Osteoblast (primary cell): ENCODE measurements around the gene TUNAR. TPM values are rescaled to one million over a fixed set of nuclear protein-coding genes. Genes with fewer than 3 reads are reported as not detected.

ENCODE experiments used
- DNase-seq: peaks from one replicate; pipeline ENCODE4 v3.0.0; 2011; ENCODE audit warnings: low spot score, mixed read lengths; ENCODE audit not compliant: insufficient read length; ENCODE audit errors: missing footprints
- H2AFZ ChIP-seq: 2 replicates; pipeline ENCODE4 v1.6.0; 2011; ENCODE audit warnings: mild to moderate bottlenecking, low read length
- H3K27ac ChIP-seq: 2 replicates; pipeline ENCODE4 v1.5.1; 2011; ENCODE audit warnings: mild to moderate bottlenecking, low read depth, low read length, moderate library complexity
- H3K27me3 ChIP-seq: 2 replicates; pipeline ENCODE4 v1.6.0; 2012; ENCODE audit warnings: mild to moderate bottlenecking, control low read depth, inconsistent platforms, low read length, moderate library complexity; ENCODE audit not compliant: insufficient read depth
- H3K36me3 ChIP-seq: 2 replicates; pipeline ENCODE4 v1.5.1; 2011; ENCODE audit warnings: mild to moderate bottlenecking, low read length, control low read depth, moderate library complexity; ENCODE audit not compliant: insufficient read depth
- H3K4me1 ChIP-seq: 2 replicates; pipeline ENCODE4 v1.5.1; 2011; ENCODE audit warnings: mild to moderate bottlenecking, low read length, control low read depth, moderate library complexity; ENCODE audit not compliant: insufficient read depth
- H3K4me2 ChIP-seq: 2 replicates; pipeline ENCODE4 v1.6.0; 2011; ENCODE audit warnings: mild to moderate bottlenecking, low read length; ENCODE audit not compliant: insufficient read depth
- H3K4me3 ChIP-seq: fragments of 200-600 bp; sonication (generic); 3 replicates; pipeline ENCODE4 v1.5.1; 2012; ENCODE audit warnings: mild to moderate bottlenecking, low read length, inconsistent platforms; ENCODE audit not compliant: insufficient read depth
- H3K79me2 ChIP-seq: 2 replicates; pipeline ENCODE4 v1.6.0; 2012; ENCODE audit warnings: mild to moderate bottlenecking, low read length, control low read depth, inconsistent platforms; ENCODE audit not compliant: insufficient read depth
- H3K9me3 ChIP-seq: 2 replicates; pipeline ENCODE4 v1.5.1; 2011; ENCODE audit warnings: low read depth, low read length, control low read depth
- H4K20me1 ChIP-seq: 2 replicates; pipeline ENCODE4 v1.6.0; 2012; ENCODE audit warnings: mild to moderate bottlenecking, low read length, control low read depth; ENCODE audit not compliant: insufficient read depth
- CTCF ChIP-seq: IDR thresholded peaks from 2 replicates; pipeline ENCODE4 v1.5.1; 2011; ENCODE audit warnings: mild to moderate bottlenecking, low read depth, low read length, moderate library complexity; ENCODE audit errors: extremely low read depth
- total RNA-seq: library from RNA; depleted of rRNA; stranded (reverse); fragments of >200 nt; gene quantifications from 2 replicates; pipeline ENCODE4 v1.2.3, GENCODE V29; 2012

TUNAR gene
- total RNA-seq, 1 donor: not detected

GRCh38 chr14:95903616-95904107 is 27.0 kb downstream of the TUNAR start:
- H3K9me3 ChIP-seq: no peaks in the 10 kb centered on the region
- H3K4me3 ChIP-seq: no peak overlapping the region
- peaks cover 6% of the 10 kb centered on the region for H3K27me3 ChIP-seq
- no peak overlapping the region for H3K4me2 ChIP-seq
- H3K79me2 ChIP-seq: no peaks in the 10 kb centered on the region
- TF ChIP-seq CTCF: no peak
- no peak overlapping the region for H2AFZ ChIP-seq
- no peaks in the 10 kb centered on the region for H3K4me1 ChIP-seq
- H3K36me3 ChIP-seq: no peaks in the 10 kb centered on the region
- H4K20me1 ChIP-seq: no peaks in the 10 kb centered on the region
- H3K27ac ChIP-seq: no peak overlapping the region
- no peak for DNase-seq

GRCh38 chr14:95906591-95906990 is 30.0 kb downstream of the TUNAR start:
- H3K79me2 ChIP-seq: no peaks in the 10 kb centered on the region
- H4K20me1 ChIP-seq: no peaks in the 10 kb centered on the region
- no peaks in the 10 kb centered on the region for H3K36me3 ChIP-seq
- DNase-seq: no peak
- no peak overlapping the region for H3K27ac ChIP-seq
- H2AFZ ChIP-seq: no peak overlapping the region
- no peaks in the 10 kb centered on the region for H3K9me3 ChIP-seq
- H3K27me3 ChIP-seq: peaks cover 6% of the 10 kb centered on the region
- H3K4me1 ChIP-seq: no peaks in the 10 kb centered on the region
- TF ChIP-seq CTCF: no peak
- H3K4me2 ChIP-seq: no peak overlapping the region
- H3K4me3 ChIP-seq: no peak overlapping the region

- Histone ChIP-seq H3K79me2 (no peaks in the 10 kb centered on the region), H3K27me3 (no peaks in the 10 kb centered on the region), H3K9me3 (no peaks in the 10 kb centered on the region), H3K4me3 (no peak overlapping the region), H3K36me3 (no peaks in the 10 kb centered on the region), H3K4me1 (no peaks in the 10 kb centered on the region), H3K27ac (no peak overlapping the region), H4K20me1 (no peaks in the 10 kb centered on the region), H3K4me2 (no peak overlapping the region), H2AFZ (no peak overlapping the region)
- TF ChIP-seq CTCF: no peak
- no peak for DNase-seq
These were observed 34.0 kb downstream of the TUNAR start for GRCh38 chr14:95910628-95911027.

GRCh38 chr14:95911456-95911855 is 34.8 kb downstream of the TUNAR start:
- Histone ChIP-seq H3K4me1 (no peaks in the 10 kb centered on the region), H3K27me3 (no peaks in the 10 kb centered on the region), H3K27ac (no peak overlapping the region), H3K4me3 (no peak overlapping the region), H3K79me2 (no peaks in the 10 kb centered on the region), H3K4me2 (no peak overlapping the region), H3K36me3 (no peaks in the 10 kb centered on the region), H4K20me1 (no peaks in the 10 kb centered on the region), H2AFZ (no peak overlapping the region), H3K9me3 (no peaks in the 10 kb centered on the region)
- no peak for DNase-seq
- no peak for TF ChIP-seq CTCF
